Measurements from ENCODE around the gene MTA1.

The MTA1 gene

GRCh38 chr14:105487986-105488777 lies 68.6 kb downstream of the MTA1 start:
- DNase-seq (ENCODE audit: low read depth in 1 of 2, low spot score in 1 of 2) = no peak
- H3K27me3 ChIP-seq (ENCODE audit: insufficient read depth, poor library complexity, severe bottlenecking) = peaks cover 16% of the 10 kb centered on the region
- H3K4me3 ChIP-seq (replicated peaks; ENCODE audit: insufficient read depth, low read length) = peak overlapping the region; percentile 38; the same call in 1 of the 2 replicates
- no peak for TF ChIP-seq SPI1 (IDR thresholded peaks at IDR 0.05; ENCODE audit: borderline replicate concordance, low read depth)
- no peak for TF ChIP-seq GABPA (IDR thresholded peaks at IDR 0.05; ENCODE audit: low read depth)
- TF ChIP-seq POLR2AphosphoS5 (IDR thresholded peaks at IDR 0.05; ENCODE audit: low read depth) = no peak
- H3K27ac ChIP-seq (replicated peaks) = 0 out of 2 replicates have a peak overlapping the region, but pooled peaks have one; percentile 20

GRCh38 chr14:105488781-105489541 lies 69.3 kb downstream of the MTA1 start:
- H3K4me3 ChIP-seq (replicated peaks; ENCODE audit: insufficient read depth, low read length) = no peak overlapping the region
- no peak for DNase-seq (ENCODE audit: low read depth in 1 of 2, low spot score in 1 of 2)
- peak overlapping the region; percentile 80; the same call in 1 of the 2 replicates for H3K27ac ChIP-seq (replicated peaks)
- H3K27me3 ChIP-seq (ENCODE audit: insufficient read depth, poor library complexity, severe bottlenecking) = peaks cover 16% of the 10 kb centered on the region
- TF ChIP-seq POLR2AphosphoS5 (IDR thresholded peaks at IDR 0.05; ENCODE audit: low read depth) = no peak
- no peak for TF ChIP-seq GABPA (IDR thresholded peaks at IDR 0.05; ENCODE audit: low read depth)
- no peak for TF ChIP-seq SPI1 (IDR thresholded peaks at IDR 0.05; ENCODE audit: borderline replicate concordance, low read depth)
- TF ChIP-seq CTCF (IDR thresholded peaks at IDR 0.05; ENCODE audit: insufficient read depth, low read length) = no peak
- no peak for TF ChIP-seq REST (IDR thresholded peaks at IDR 0.05; ENCODE audit: insufficient replicate concordance, low read depth)

- H3K4me3 ChIP-seq (replicated peaks; ENCODE audit: insufficient read depth, low read length) = peak overlapping the region; percentile 49
- DNase-seq (ENCODE audit: low read depth in 1 of 2, low spot score in 1 of 2) = peak; percentile 72 to 88
- H3K27ac ChIP-seq (replicated peaks) = peak overlapping the region; percentile 80
- TF ChIP-seq GABPA (IDR thresholded peaks at IDR 0.05; ENCODE audit: low read depth) = no peak
- peak; percentile 61 for TF ChIP-seq CTCF (IDR thresholded peaks at IDR 0.05; ENCODE audit: insufficient read depth, low read length)
- TF ChIP-seq POLR2AphosphoS5 (IDR thresholded peaks at IDR 0.05; ENCODE audit: low read depth) = peak; percentile 51; the same call in 1 of the 2 replicates
- no peak for TF ChIP-seq SPI1 (IDR thresholded peaks at IDR 0.05; ENCODE audit: borderline replicate concordance, low read depth)
- TF ChIP-seq REST (IDR thresholded peaks at IDR 0.05; ENCODE audit: insufficient replicate concordance, low read depth) = no peak
- H3K27me3 ChIP-seq (ENCODE audit: insufficient read depth, poor library complexity, severe bottlenecking) = peaks cover 16% of the 10 kb centered on the region
Measured at GRCh38 chr14:105489542-105490266, 70.1 kb downstream of the MTA1 start.

Measured in HL-60 (cell line).